ENCODE data around the gene C11orf65. TPM values are rescaled to one million over a fixed set of nuclear protein-coding genes. Genes with fewer than 3 reads are reported as not detected.

Gene C11orf65, protein sequence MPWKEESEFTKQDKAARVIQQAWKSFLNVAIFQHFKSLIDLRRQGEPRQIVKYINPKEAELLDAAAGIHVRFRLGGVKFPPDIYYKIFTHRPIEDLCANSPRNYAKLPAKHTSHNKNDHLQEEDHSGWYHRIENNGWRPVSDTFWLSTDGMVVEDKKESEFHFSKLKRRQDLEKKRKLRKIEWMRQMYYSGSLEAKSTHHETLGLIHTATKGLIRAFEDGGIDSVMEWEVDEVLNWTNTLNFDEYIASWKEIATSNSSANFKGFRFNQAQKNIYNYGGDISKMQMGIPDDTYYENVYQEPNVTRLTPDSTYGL
- total RNA-seq, result 1 to 10 TPM in 3 of 7 donors, under 1 TPM in 4; 0.62 to 1.2 (median 0.83) TPM
- polyA plus RNA-seq, result under 1 TPM; 0.35 to 0.77 TPM
- long read RNA-seq, donor 1, partial matches to known transcripts, result 0 of 1 reads
- long read RNA-seq, donor 1, other reads (novel, unspliced or antisense), result 1 of 1 reads
- long read RNA-seq, donor 2, partial matches to known transcripts, result 0 of 1 reads
- long read RNA-seq, donor 2, other reads (novel, unspliced or antisense), result 0 of 1 reads
- long read RNA-seq, donor 3, partial matches to known transcripts, result 0 of 1 reads
- long read RNA-seq, donor 3, other reads (novel, unspliced or antisense), result 1 of 1 reads

GRCh38 chr11:108467091-108467823 is at the start of gene C11orf65:
Gene C11orf65 (minus strand): TSS chr11:108467529. CDS start chr11:108461559, 5,970 bp downstream.
- intact Hi-C loops (cut with DNase I), result loop anchor here in 1 of 4 donors (10.0 kb wide), 1 partner anchor 242 kb away; the partner anchor contains the start of genes ATM and NPAT
- WGBS, 3 donors, result 0 to 1% (median 0%) methylated on average over 35 of the region's 35 CpGs

DNA sequence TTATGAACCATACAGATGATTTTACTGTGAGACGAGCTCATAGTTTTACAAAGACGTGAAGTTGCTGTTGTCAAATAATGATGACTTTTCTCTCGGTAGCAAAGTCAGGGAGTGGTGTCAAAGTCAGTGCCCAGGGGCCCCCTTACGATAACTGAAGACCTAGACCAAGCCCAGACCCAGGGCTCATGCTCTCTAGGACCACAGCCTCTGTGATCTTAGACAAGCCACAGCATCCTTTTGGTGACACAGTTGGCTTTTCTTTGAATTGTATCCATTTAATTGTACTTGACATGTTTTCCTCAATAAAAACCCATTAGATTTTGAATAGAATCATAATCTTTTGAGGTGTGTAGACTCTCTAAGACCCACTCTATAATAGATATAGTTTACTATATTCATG is 48.8 kb upstream of the C11orf65 start:
- DNase-seq, result no peak
- Histone ChIP-seq H3K4me3 (no peak overlapping the region), H3K27ac (no peak overlapping the region), H3K27me3 (no peaks in the 10 kb centered on the region), H3K4me1 (ENCODE audit: insufficient read depth) (no peaks in the 10 kb centered on the region), H3K9me3 (no peaks in the 10 kb centered on the region), H3K36me3 (no peaks in the 10 kb centered on the region)
- TF ChIP-seq, protein P1, sequence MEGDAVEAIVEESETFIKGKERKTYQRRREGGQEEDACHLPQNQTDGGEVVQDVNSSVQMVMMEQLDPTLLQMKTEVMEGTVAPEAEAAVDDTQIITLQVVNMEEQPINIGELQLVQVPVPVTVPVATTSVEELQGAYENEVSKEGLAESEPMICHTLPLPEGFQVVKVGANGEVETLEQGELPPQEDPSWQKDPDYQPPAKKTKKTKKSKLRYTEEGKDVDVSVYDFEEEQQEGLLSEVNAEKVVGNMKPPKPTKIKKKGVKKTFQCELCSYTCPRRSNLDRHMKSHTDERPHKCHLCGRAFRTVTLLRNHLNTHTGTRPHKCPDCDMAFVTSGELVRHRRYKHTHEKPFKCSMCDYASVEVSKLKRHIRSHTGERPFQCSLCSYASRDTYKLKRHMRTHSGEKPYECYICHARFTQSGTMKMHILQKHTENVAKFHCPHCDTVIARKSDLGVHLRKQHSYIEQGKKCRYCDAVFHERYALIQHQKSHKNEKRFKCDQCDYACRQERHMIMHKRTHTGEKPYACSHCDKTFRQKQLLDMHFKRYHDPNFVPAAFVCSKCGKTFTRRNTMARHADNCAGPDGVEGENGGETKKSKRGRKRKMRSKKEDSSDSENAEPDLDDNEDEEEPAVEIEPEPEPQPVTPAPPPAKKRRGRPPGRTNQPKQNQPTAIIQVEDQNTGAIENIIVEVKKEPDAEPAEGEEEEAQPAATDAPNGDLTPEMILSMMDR (IDR thresholded peaks at IDR 0.05), result no peak
- TF ChIP-seq EP300 (IDR thresholded peaks at IDR 0.05) (no peak), POLR2A (IDR thresholded peaks at IDR 0.05) (no peak)
- intact Hi-C loops (cut with DNase I), result no loop called here
- WGBS, 3 donors, result 93 to 97% (median 94%) methylated on average over 4 of the region's 4 CpGs

More at GRCh38 chr11:108467091-108467823, at the start of gene C11orf65:
- Histone ChIP-seq H3K36me3 (no peaks in the 10 kb centered on the region), H3K4me1 (ENCODE audit: insufficient read depth) (peaks cover 4% of the 10 kb centered on the region), H3K27me3 (no peaks in the 10 kb centered on the region), H3K4me3 (peak within 1 kb of the TSS; percentile 62), H3K9me3 (no peaks in the 10 kb centered on the region), H3K27ac (peak within 1 kb of the TSS; percentile 88 to 97)
- no peak for TF ChIP-seq EP300 (IDR thresholded peaks at IDR 0.05)
- TF ChIP-seq POLR2A (IDR thresholded peaks at IDR 0.05), result peak; percentile 99
- TF ChIP-seq, protein P1 (IDR thresholded peaks at IDR 0.05), result peak in 1 of 3 donors; percentile 26
- DNase-seq, result peak; percentile 96 to 98 (median 97)

- H3K27ac ChIP-seq, result no peak overlapping the region
- no peaks in the 10 kb centered on the region for H3K4me1 ChIP-seq (ENCODE audit: insufficient read depth)
- no peaks in the 10 kb centered on the region for H3K27me3 ChIP-seq
- no peak for DNase-seq
- TF ChIP-seq, protein P1 (IDR thresholded peaks at IDR 0.05), result no peak
- TF ChIP-seq EP300 (IDR thresholded peaks at IDR 0.05) (no peak), POLR2A (IDR thresholded peaks at IDR 0.05) (no peak)
- H3K4me3 ChIP-seq, result no peak overlapping the region
- H3K9me3 ChIP-seq, result no peaks in the 10 kb centered on the region
- intact Hi-C loops (cut with DNase I), result no loop called here
- WGBS, 3 donors, result 76 to 84% (median 81%) methylated on average over 2 of the region's 2 CpGs
- no peaks in the 10 kb centered on the region for H3K36me3 ChIP-seq
Measured at GRCh38 chr11:108512708-108513107, 45.4 kb upstream of the C11orf65 start.

GRCh38 chr11:108511851-108512474 is 44.6 kb upstream of the C11orf65 start:
- DNase-seq, result no peak
- Histone ChIP-seq H3K9me3 (no peaks in the 10 kb centered on the region), H3K36me3 (no peaks in the 10 kb centered on the region), H3K4me1 (ENCODE audit: insufficient read depth) (no peaks in the 10 kb centered on the region), H3K27ac (no peak overlapping the region), H3K27me3 (no peaks in the 10 kb centered on the region), H3K4me3 (no peak overlapping the region)
- intact Hi-C loops (cut with DNase I), result no loop called here
- 85 to 90% (median 88%) methylated on average over 2 of the region's 2 CpGs for WGBS, 3 donors
- no peak for TF ChIP-seq EP300 (IDR thresholded peaks at IDR 0.05)
- no peak for TF ChIP-seq POLR2A (IDR thresholded peaks at IDR 0.05)
- TF ChIP-seq, protein P1 (IDR thresholded peaks at IDR 0.05), result no peak

Measured in ovary (tissue), 10 donors.